Measurements from ENCODE around the gene ARL5B. TPM values are rescaled to one million over a fixed set of nuclear protein-coding genes. Genes with fewer than 3 reads are reported as not detected.

The ARL5B gene
- total and polyA plus RNA-seq, 2 of the 8 experiments (the other 6 are each of a cell fraction or from before 2014, with no cell fraction given) = 8.4 to 52.1 TPM

DNA sequence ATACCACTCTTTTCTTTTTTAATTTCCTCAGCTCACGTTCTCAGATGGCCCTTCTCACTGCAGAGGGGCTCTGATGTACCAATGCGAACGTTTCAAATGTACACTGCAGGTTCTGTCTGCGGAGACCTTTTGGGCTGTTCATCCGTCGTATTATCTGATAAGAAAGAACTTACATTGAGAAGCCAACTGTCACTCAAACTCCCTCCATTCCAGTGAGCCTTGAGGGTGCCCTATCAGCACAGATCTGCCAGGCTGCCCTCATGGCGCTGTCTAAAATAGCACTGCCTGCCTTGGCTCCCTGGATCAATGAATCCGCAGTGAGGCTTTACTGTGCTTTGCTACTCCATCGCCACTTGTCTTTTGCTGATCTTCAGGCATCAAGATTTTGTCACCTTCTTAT lies 61.8 kb downstream of the ARL5B start (continued):
- TF ChIP-seq SIN3A (conservative IDR thresholded peaks at IDR 0.05 in 1 of 2, IDR thresholded peaks at IDR 0.05 in 1 of 2; ENCODE audit: low read depth in 1 of 2, low read length in 2 of 2) = no peak

Data from H1 (cell line).